HL-60 (cell line): Measurements from ENCODE around the gene PLAC8.

Experiments used
- GABPA ChIP-seq: IDR thresholded peaks from 2 replicates; pipeline ENCODE4 v1.6.1; 2012; ENCODE audit warnings: low read depth
- POLR2AphosphoS5 ChIP-seq: IDR thresholded peaks from 2 replicates; pipeline ENCODE4 v1.6.1; 2012; ENCODE audit warnings: low read depth
- TF ChIP-seq, protein P1 (sequence below): IDR thresholded peaks from one replicate; pipeline ENCODE4 v1.5.1; 2011; ENCODE audit warnings: low read length, control low read depth, inconsistent platforms; ENCODE audit not compliant: insufficient read depth

DNA sequence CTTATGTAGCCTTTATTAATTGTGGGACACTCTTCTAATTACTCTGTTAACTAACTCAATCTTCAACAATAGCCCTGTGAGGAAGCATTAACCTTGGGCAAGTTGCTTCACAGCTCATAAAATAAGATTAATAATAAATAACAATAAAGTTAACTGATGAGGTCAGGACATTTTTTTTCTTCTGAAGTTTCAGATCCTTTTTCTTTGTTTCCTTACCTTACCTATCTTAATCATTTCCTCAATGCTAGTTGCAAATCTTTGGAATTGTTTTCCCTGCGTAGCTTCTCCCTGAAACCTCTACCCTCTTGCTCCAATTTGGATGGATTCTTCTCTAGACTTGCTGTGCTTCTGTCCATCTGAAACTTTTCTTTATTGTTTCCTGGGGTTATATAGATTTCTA is 17.5 kb upstream of the PLAC8 start:
- TF ChIP-seq, protein P1, sequence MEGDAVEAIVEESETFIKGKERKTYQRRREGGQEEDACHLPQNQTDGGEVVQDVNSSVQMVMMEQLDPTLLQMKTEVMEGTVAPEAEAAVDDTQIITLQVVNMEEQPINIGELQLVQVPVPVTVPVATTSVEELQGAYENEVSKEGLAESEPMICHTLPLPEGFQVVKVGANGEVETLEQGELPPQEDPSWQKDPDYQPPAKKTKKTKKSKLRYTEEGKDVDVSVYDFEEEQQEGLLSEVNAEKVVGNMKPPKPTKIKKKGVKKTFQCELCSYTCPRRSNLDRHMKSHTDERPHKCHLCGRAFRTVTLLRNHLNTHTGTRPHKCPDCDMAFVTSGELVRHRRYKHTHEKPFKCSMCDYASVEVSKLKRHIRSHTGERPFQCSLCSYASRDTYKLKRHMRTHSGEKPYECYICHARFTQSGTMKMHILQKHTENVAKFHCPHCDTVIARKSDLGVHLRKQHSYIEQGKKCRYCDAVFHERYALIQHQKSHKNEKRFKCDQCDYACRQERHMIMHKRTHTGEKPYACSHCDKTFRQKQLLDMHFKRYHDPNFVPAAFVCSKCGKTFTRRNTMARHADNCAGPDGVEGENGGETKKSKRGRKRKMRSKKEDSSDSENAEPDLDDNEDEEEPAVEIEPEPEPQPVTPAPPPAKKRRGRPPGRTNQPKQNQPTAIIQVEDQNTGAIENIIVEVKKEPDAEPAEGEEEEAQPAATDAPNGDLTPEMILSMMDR, result no peak
- TF ChIP-seq POLR2AphosphoS5 (no peak), GABPA (no peak)
